ENCODE measurements around the gene NEDD4L.

Gene NEDD4L

GRCh38 chr18:58091099-58091611 lies 47.1 kb downstream of the NEDD4L start:
- in situ Hi-C loops (cut with MboI; ENCODE audit: low sequenced_read_pairs) = no loop called here

- in situ Hi-C loops (cut with MboI; ENCODE audit: low sequenced_read_pairs) = no loop called here
Observed at GRCh38 chr18:58093311-58093803, 49.3 kb downstream of the NEDD4L start.

- in situ Hi-C loops (cut with MboI; ENCODE audit: low sequenced_read_pairs) = no loop called here
Observed at GRCh38 chr18:58095222-58095621, 51.2 kb downstream of the NEDD4L start.

- in situ Hi-C loops (cut with MboI; ENCODE audit: low sequenced_read_pairs) = no loop called here
Observed at GRCh38 chr18:58095655-58096054, 51.6 kb downstream of the NEDD4L start.

GRCh38 chr18:58096658-58097057 lies 52.6 kb downstream of the NEDD4L start:
- in situ Hi-C loops (cut with MboI; ENCODE audit: low sequenced_read_pairs) = no loop called here

- in situ Hi-C loops (cut with MboI; ENCODE audit: low sequenced_read_pairs) = no loop called here
Observed at GRCh38 chr18:58097121-58097906, 53.3 kb downstream of the NEDD4L start.

GRCh38 chr18:58097907-58098166 lies 53.8 kb downstream of the NEDD4L start:
- in situ Hi-C loops (cut with MboI; ENCODE audit: low sequenced_read_pairs) = no loop called here

GRCh38 chr18:58098706-58099105 lies 54.7 kb downstream of the NEDD4L start:
- in situ Hi-C loops (cut with MboI; ENCODE audit: low sequenced_read_pairs) = no loop called here

- in situ Hi-C loops (cut with MboI; ENCODE audit: low sequenced_read_pairs) = no loop called here
Observed at GRCh38 chr18:58100154-58100553, 56.1 kb downstream of the NEDD4L start.

- in situ Hi-C loops (cut with MboI; ENCODE audit: low sequenced_read_pairs) = no loop called here
Observed at GRCh38 chr18:58101291-58101794, 57.3 kb downstream of the NEDD4L start.

GRCh38 chr18:58102018-58102417 lies 58.0 kb downstream of the NEDD4L start:
- in situ Hi-C loops (cut with MboI; ENCODE audit: low sequenced_read_pairs) = no loop called here

- in situ Hi-C loops (cut with MboI; ENCODE audit: low sequenced_read_pairs) = no loop called here
Observed at GRCh38 chr18:58102875-58103274, 58.8 kb downstream of the NEDD4L start.

GRCh38 chr18:58103339-58103985 lies 59.4 kb downstream of the NEDD4L start:
- in situ Hi-C loops (cut with MboI; ENCODE audit: low sequenced_read_pairs) = no loop called here

GRCh38 chr18:58104096-58104495 lies 60.1 kb downstream of the NEDD4L start:
- in situ Hi-C loops (cut with MboI; ENCODE audit: low sequenced_read_pairs) = no loop called here

GRCh38 chr18:58105206-58105887 lies 61.3 kb downstream of the NEDD4L start:
- in situ Hi-C loops (cut with MboI; ENCODE audit: low sequenced_read_pairs) = no loop called here

- in situ Hi-C loops (cut with MboI; ENCODE audit: low sequenced_read_pairs) = no loop called here
Observed at GRCh38 chr18:58105888-58106260, 61.8 kb downstream of the NEDD4L start.

- in situ Hi-C loops (cut with MboI; ENCODE audit: low sequenced_read_pairs) = no loop called here
Observed at GRCh38 chr18:58106289-58107070, 62.5 kb downstream of the NEDD4L start.

- in situ Hi-C loops (cut with MboI; ENCODE audit: low sequenced_read_pairs) = no loop called here
Observed at GRCh38 chr18:58109256-58109655, 65.2 kb downstream of the NEDD4L start.

- in situ Hi-C loops (cut with MboI; ENCODE audit: low sequenced_read_pairs) = no loop called here
Observed at GRCh38 chr18:58110398-58110797, 66.4 kb downstream of the NEDD4L start.

- in situ Hi-C loops (cut with MboI; ENCODE audit: low sequenced_read_pairs) = no loop called here
Observed at GRCh38 chr18:58112174-58112573, 68.1 kb downstream of the NEDD4L start.

- in situ Hi-C loops (cut with MboI; ENCODE audit: low sequenced_read_pairs) = no loop called here
Observed at GRCh38 chr18:58113337-58113736, 69.3 kb downstream of the NEDD4L start.
